Gastrocnemius medialis (tissue), 4 donors: ENCODE results near the gene ARHGEF19. TPM values are rescaled to one million over a fixed set of nuclear protein-coding genes. Genes with fewer than 3 reads are reported as not detected.
"Not testable (repeated sequence)": the region's sequence is repeated elsewhere in the genome, so short reads cannot be mapped to it uniquely, and the experiment has no call there.

Experiments used
- ATAC-seq, 2 donors: fragments of 150-250 bp; one replicate each; pipeline ENCODE4 v1.9.1; 2016
- DNase-seq, 2 donors: peaks; one replicate each; pipeline ENCODE4 v3.0.0-alpha.2; 2019
- H3K27ac ChIP-seq, 4 donors: fragments of 200-600 bp; sonication (generic); 1 replicate in 1 of 4; 2 replicates in 3 of 4; pipeline ENCODE4 v1.5.1; 2016 to 2018; ENCODE audit warnings: mild to moderate bottlenecking in 2 of 4, moderate library complexity in 1 of 4
- H3K27me3 ChIP-seq, 3 donors: fragments of 200-600 bp; sonication (generic) in 2 of 3; 1 replicate in 1 of 3; 2 replicates in 2 of 3; pipeline versions ENCODE4 v1.5.1 to v1.6.0; 2016 to 2019; ENCODE audit warnings: mild to moderate bottlenecking in 1 of 3, moderate library complexity in 1 of 3
- H3K36me3 ChIP-seq, 2 donors: fragments of 200-600 bp; sonication (generic) in 1 of 2; one replicate each; pipeline ENCODE4 v1.5.1; 2017 to 2018
- H3K4me1 ChIP-seq, 2 donors: fragments of 200-600 bp; sonication (generic) in 1 of 2; one replicate each; pipeline ENCODE4 v1.5.1; 2016 to 2017; ENCODE audit warnings: mild to moderate bottlenecking in 2 of 2
- H3K4me3 ChIP-seq, 4 donors: fragments of 200-600 bp; sonication (generic) in 3 of 4; 1 replicate in 1 of 4; 2 replicates in 3 of 4; pipeline ENCODE4 v1.5.1; 2016 to 2019; ENCODE audit warnings: mild to moderate bottlenecking in 2 of 4
- H3K9me3 ChIP-seq, 3 donors: fragments of 200-600 bp; sonication (generic) in 2 of 3; 1 replicate in 1 of 3; 2 replicates in 2 of 3; pipeline ENCODE4 v1.5.1; 2016 to 2019
- CTCF ChIP-seq, 5 experiments: fragments of 450-650 bp in 3 of 5; fragments of 200-600 bp in 2 of 5; sonication (generic) in 2 of 5; IDR thresholded peaks in 4 of 5; conservative IDR thresholded peaks in 1 of 5; 1 replicate in 4 of 5; 2 replicates in 1 of 5; pipeline ENCODE4 v1.5.1; 2016 to 2019; ENCODE audit warnings: antibody characterized with exemption in 5 of 5, mild to moderate bottlenecking in 3 of 5, moderate library complexity in 3 of 5
- POLR2A ChIP-seq, 2 donors: fragments of 450-650 bp; IDR thresholded peaks; one replicate each; pipeline ENCODE4 v1.6.1; 2017; ENCODE audit warnings: antibody characterized with exemption in 2 of 2, mild to moderate bottlenecking in 2 of 2, moderate library complexity in 2 of 2
- in situ Hi-C, 4 donors: fragments of 200-750 bp; cut with MboI; loops; one replicate each; pipeline versions ENCODE4 v1.15.0 to v1.8.0; 2017; ENCODE audit warnings: low sequenced_read_pairs in 4 of 4
- intact Hi-C: fragments of 100-400 bp; cut with DNase I; formaldehyde crosslinking; loops from one replicate; pipeline ENCODE4 v1.15.1; 2023; ENCODE audit warnings: low total_unique reads
- total RNA-seq, 4 donors: library from RNA; depleted of rRNA; stranded (reverse); fragments of >200 nt; gene quantifications; one replicate each; pipeline versions ENCODE4 v1.1.0 to v1.2.3, GENCODE V29; 2016

ARHGEF19 gene
- total RNA-seq, 4 donors from 2014 or later = 0.68 to 3.0 (median 2.3) TPM

GRCh38 chr1:16217061-16217785 is 4.8 kb upstream of the ARHGEF19 start:
- in situ Hi-C loops (no loop called here), intact Hi-C loops (loop anchor here (1.0 kb wide), 2 partner anchors 11 to 20 kb away; partner anchors contain the start of gene CPLANE2)
- ATAC-seq (peak; percentile 92 to 93), DNase-seq (peak; percentile 98)
- peak overlapping the region; percentile 61 to 78 (median 64) for H3K4me3 ChIP-seq
- peaks cover 0 to 2% (median 2%) of the 10 kb centered on the region in 3 donors for H3K27me3 ChIP-seq
- peaks cover 12 to 16% of the 10 kb centered on the region in 2 donors for H3K4me1 ChIP-seq
- TF ChIP-seq POLR2A (IDR thresholded peaks at IDR 0.05) = no peak
- TF ChIP-seq CTCF (IDR thresholded peaks at IDR 0.05 in 4 of 5, conservative IDR thresholded peaks at IDR 0.05 in 1 of 5) = no peak
- H3K9me3 ChIP-seq = no peaks in the 10 kb centered on the region
- peak overlapping the region; percentile 40 to 60 (median 54) for H3K27ac ChIP-seq
- no peaks in the 10 kb centered on the region for H3K36me3 ChIP-seq

- peak overlapping the region in 1 of 4 donors; percentile 60 for H3K27ac ChIP-seq
- H3K4me1 ChIP-seq = peaks cover 12 to 16% of the 10 kb centered on the region in 2 donors
- DNase-seq (peak; percentile 31 to 72), ATAC-seq (peak in 1 of 2 donors; percentile 42)
- intact Hi-C loops = no loop called here
- in situ Hi-C loops = no loop called here
- no peaks in the 10 kb centered on the region for H3K9me3 ChIP-seq
- H3K36me3 ChIP-seq = no peaks in the 10 kb centered on the region
- TF ChIP-seq POLR2A (IDR thresholded peaks at IDR 0.05) = no peak
- no peak for TF ChIP-seq CTCF (IDR thresholded peaks at IDR 0.05 in 4 of 5, conservative IDR thresholded peaks at IDR 0.05 in 1 of 5)
- H3K4me3 ChIP-seq = peak overlapping the region; percentile 61 to 78 (median 64)
- H3K27me3 ChIP-seq = peaks cover 0 to 2% (median 2%) of the 10 kb centered on the region in 3 donors
Measured at GRCh38 chr1:16215882-16216753, 3.7 kb upstream of the ARHGEF19 start.

- intact Hi-C loops, H3K9me3 ChIP-seq, DNase-seq, H3K27me3 ChIP-seq, H3K4me3 ChIP-seq, H3K36me3 ChIP-seq, in situ Hi-C loops, ATAC-seq, H3K27ac ChIP-seq: not testable (repeated sequence)
- peaks cover 12 to 16% of the 10 kb centered on the region in 2 donors for H3K4me1 ChIP-seq
Measured at GRCh38 chr1:16215240-16215639, 2.8 kb upstream of the ARHGEF19 start.

- H3K27ac ChIP-seq, H3K36me3 ChIP-seq, H3K4me3 ChIP-seq, ATAC-seq, DNase-seq, intact Hi-C loops, H3K27me3 ChIP-seq, in situ Hi-C loops, H3K9me3 ChIP-seq: not testable (repeated sequence)
- H3K4me1 ChIP-seq = peaks cover 12 to 16% of the 10 kb centered on the region in 2 donors
Measured at GRCh38 chr1:16213544-16213943, 1.1 kb upstream of the ARHGEF19 start.

- intact Hi-C loops (no loop called here), in situ Hi-C loops (no loop called here)
- no peak for ATAC-seq
- no peaks in the 10 kb centered on the region for H3K36me3 ChIP-seq
- H3K4me3 ChIP-seq = no peak overlapping the region
- no peak for TF ChIP-seq CTCF (IDR thresholded peaks at IDR 0.05 in 4 of 5, conservative IDR thresholded peaks at IDR 0.05 in 1 of 5)
- TF ChIP-seq POLR2A (IDR thresholded peaks at IDR 0.05) = no peak
- H3K27ac ChIP-seq = no peak overlapping the region
- H3K27me3 ChIP-seq = peaks cover 0 to 2% (median 2%) of the 10 kb centered on the region in 3 donors
- H3K9me3 ChIP-seq = no peaks in the 10 kb centered on the region
- no peak for DNase-seq
- H3K4me1 ChIP-seq = peaks cover 12 to 16% of the 10 kb centered on the region in 2 donors
Measured at GRCh38 chr1:16213013-16213412, 561 bp upstream of the ARHGEF19 start.
